Measurements from ENCODE around the gene ERC1.

DNA sequence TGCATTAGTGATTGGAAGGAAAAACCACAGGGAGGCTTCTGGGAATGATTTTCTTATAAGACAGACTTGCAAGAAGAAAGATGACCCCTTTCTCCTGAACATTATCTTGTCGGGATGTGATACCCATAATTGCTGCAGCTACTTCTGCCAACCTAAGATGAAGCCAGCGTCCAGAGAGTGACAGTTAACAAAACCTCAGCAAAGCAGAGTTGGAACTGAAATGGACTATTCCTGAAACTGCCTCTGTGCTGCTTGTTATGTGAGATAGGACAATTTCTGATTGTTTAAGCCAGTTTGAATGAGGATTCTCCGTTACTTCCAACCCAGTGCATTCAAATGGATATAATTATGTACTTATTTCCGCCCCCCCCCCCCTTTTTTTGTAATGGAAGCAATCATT, 204.5 kb downstream of the ERC1 start:
- TF ChIP-seq, protein P1, sequence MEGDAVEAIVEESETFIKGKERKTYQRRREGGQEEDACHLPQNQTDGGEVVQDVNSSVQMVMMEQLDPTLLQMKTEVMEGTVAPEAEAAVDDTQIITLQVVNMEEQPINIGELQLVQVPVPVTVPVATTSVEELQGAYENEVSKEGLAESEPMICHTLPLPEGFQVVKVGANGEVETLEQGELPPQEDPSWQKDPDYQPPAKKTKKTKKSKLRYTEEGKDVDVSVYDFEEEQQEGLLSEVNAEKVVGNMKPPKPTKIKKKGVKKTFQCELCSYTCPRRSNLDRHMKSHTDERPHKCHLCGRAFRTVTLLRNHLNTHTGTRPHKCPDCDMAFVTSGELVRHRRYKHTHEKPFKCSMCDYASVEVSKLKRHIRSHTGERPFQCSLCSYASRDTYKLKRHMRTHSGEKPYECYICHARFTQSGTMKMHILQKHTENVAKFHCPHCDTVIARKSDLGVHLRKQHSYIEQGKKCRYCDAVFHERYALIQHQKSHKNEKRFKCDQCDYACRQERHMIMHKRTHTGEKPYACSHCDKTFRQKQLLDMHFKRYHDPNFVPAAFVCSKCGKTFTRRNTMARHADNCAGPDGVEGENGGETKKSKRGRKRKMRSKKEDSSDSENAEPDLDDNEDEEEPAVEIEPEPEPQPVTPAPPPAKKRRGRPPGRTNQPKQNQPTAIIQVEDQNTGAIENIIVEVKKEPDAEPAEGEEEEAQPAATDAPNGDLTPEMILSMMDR (IDR thresholded peaks at IDR 0.05): no peak
- TF ChIP-seq TCF7L2 (IDR thresholded peaks at IDR 0.05; ENCODE audit: low read depth, low read length) (no peak), POLR2AphosphoS5 (IDR thresholded peaks at IDR 0.05; ENCODE audit: low read depth, low read length) (no peak), SIN3A (IDR thresholded peaks at IDR 0.05; ENCODE audit: borderline replicate concordance, insufficient read depth, low read depth, low read length) (no peak)
